H1 (cell line): ENCODE results near the gene KCNJ12. TPM values are rescaled to one million over a fixed set of nuclear protein-coding genes. Genes with fewer than 3 reads are reported as not detected.

Source experiments
- CTCF ChIA-PET: fragments of 300-600 bp; sonication (Branson Sonifier 250); formaldehyde crosslinking; loops from one replicate; lab custom pipeline; 2021; ENCODE audit not compliant: partially characterized antibody; lab: Charles Lee
- POLR2A ChIA-PET: fragments of 300-600 bp; sonication (Branson Sonifier 250); formaldehyde crosslinking; loops from one replicate; lab custom pipeline; 2021; ENCODE audit warnings: inconsistent platforms; ENCODE audit not compliant: partially characterized antibody; lab: Charles Lee
- DNase-seq, 2 experiments: peaks; one replicate each; pipeline versions ENCODE4 v3.0.0 to v3.0.0-alpha.2; 2010 to 2022; ENCODE audit warnings: low spot score in 2 of 2, low read depth in 1 of 2, mixed read lengths in 1 of 2
- FAIRE-seq: peaks from 2 replicates; lab custom pipeline; 2011; peaks lifted over from hg19 to GRCh38; lab: Jason Lieb, UNC
- H2AFZ ChIP-seq: 2 replicates; pipeline ENCODE4 v1.8.1; 2012; ENCODE audit warnings: low read length, inconsistent platforms
- H2AK5ac ChIP-seq: 2 replicates; pipeline ENCODE4 v1.6.1; 2013; ENCODE audit warnings: low read depth, low read length
- H2BK120ac ChIP-seq: replicated peaks from 2 replicates; pipeline ENCODE3; 2013; ENCODE audit warnings: low read depth, low read length, inconsistent platforms
- H2BK12ac ChIP-seq: 2 replicates; pipeline ENCODE4 v1.6.1; 2013; ENCODE audit warnings: low read depth, low read length
- H2BK15ac ChIP-seq: 2 replicates; pipeline ENCODE4 v1.6.1; 2013; ENCODE audit warnings: low read length
- H2BK20ac ChIP-seq: 2 replicates; pipeline ENCODE4 v1.6.1; 2013; ENCODE audit warnings: low read length
- H2BK5ac ChIP-seq: 2 replicates; pipeline ENCODE4 v1.6.1; 2013; ENCODE audit warnings: low read depth, low read length
- H3K14ac ChIP-seq: 2 replicates; pipeline ENCODE4 v1.6.1; 2013; ENCODE audit warnings: inconsistent platforms; ENCODE audit not compliant: insufficient read length
- H3K18ac ChIP-seq: 2 replicates; pipeline ENCODE4 v1.6.1; 2013; ENCODE audit warnings: low read length; ENCODE audit errors: extremely low read depth
- H3K23ac ChIP-seq: 2 replicates; pipeline ENCODE4 v1.6.1; 2013; ENCODE audit warnings: inconsistent platforms; ENCODE audit not compliant: insufficient read length
- H3K23me2 ChIP-seq: 2 replicates; pipeline ENCODE4 v1.6.1; 2013; ENCODE audit warnings: low read depth, low read length
- H3K27ac ChIP-seq: 2 replicates; pipeline ENCODE4 v1.6.1; 2011; ENCODE audit warnings: low read depth, low read length, inconsistent platforms
- H3K27me3 ChIP-seq, 4 experiments: replicated peaks in 1 of 4; 1 replicate in 1 of 4; 2 replicates in 3 of 4; pipeline versions ENCODE4 v1.6.1 to v1.8.1; 2011 to 2013; ENCODE audit warnings: low read length in 3 of 4, mild to moderate bottlenecking in 3 of 4, inconsistent platforms in 2 of 4, mixed read lengths in 2 of 4, moderate library complexity in 1 of 4; ENCODE audit not compliant: control insufficient read depth in 3 of 4, insufficient read depth in 3 of 4; ENCODE audit errors: extremely low read depth in 1 of 4
- H3K36me3 ChIP-seq, 4 experiments: 2 replicates each; pipeline versions ENCODE4 v1.6.1 to v1.8.1; 2011 to 2013; ENCODE audit warnings: mild to moderate bottlenecking in 4 of 4, low read length in 3 of 4, moderate library complexity in 2 of 4, control low read depth in 1 of 4, inconsistent platforms in 1 of 4; ENCODE audit not compliant: insufficient read depth in 4 of 4, control insufficient read depth in 2 of 4
- H3K4ac ChIP-seq: replicated peaks from 2 replicates; pipeline ENCODE3; 2013; ENCODE audit warnings: low read length, low read depth, mixed read lengths, inconsistent platforms; ENCODE audit not compliant: insufficient read length
- H3K4me1 ChIP-seq, 4 experiments: replicated peaks in 1 of 4; 1 replicate in 1 of 4; 2 replicates in 3 of 4; pipeline versions ENCODE4 v1.6.1 to v1.8.1; 2011 to 2013; ENCODE audit warnings: low read length in 3 of 4, inconsistent platforms in 2 of 4, mixed read lengths in 1 of 4; ENCODE audit not compliant: insufficient read depth in 4 of 4, control insufficient read depth in 3 of 4
- H3K4me2 ChIP-seq, 2 experiments: 2 replicates each; pipeline versions ENCODE4 v1.6.1 to v1.8.1; 2011 to 2013; ENCODE audit warnings: low read depth in 2 of 2, low read length in 2 of 2, control low read depth in 1 of 2, inconsistent platforms in 1 of 2, mild to moderate bottlenecking in 1 of 2; ENCODE audit not compliant: insufficient read depth in 1 of 2
- H3K4me3 ChIP-seq, 4 experiments: fragments of 200-600, 300-600 bp in 1 of 4; sonication (generic), shearing (Covaris generic), sonication (Bioruptor Twin) in 1 of 4; 2 replicates each; pipeline versions ENCODE4 v1.5.1 to v1.8.1; 2011 to 2016; ENCODE audit warnings: low read length in 4 of 4, low read depth in 3 of 4, control low read depth in 2 of 4, inconsistent platforms in 2 of 4, mild to moderate bottlenecking in 2 of 4, mixed read lengths in 1 of 4, moderate library complexity in 1 of 4; ENCODE audit not compliant: insufficient read depth in 2 of 4; ENCODE audit errors: extremely low read depth in 1 of 4
- H3K56ac ChIP-seq: replicated peaks from 2 replicates; pipeline ENCODE3; 2013; ENCODE audit warnings: low read depth, mild to moderate bottlenecking, mixed read lengths, low read length, inconsistent platforms; ENCODE audit not compliant: insufficient read length
- H3K79me1 ChIP-seq: 2 replicates; pipeline ENCODE4 v1.6.1; 2013; ENCODE audit warnings: low read depth, low read length, control low read depth
- H3K79me2 ChIP-seq, 2 experiments: 2 replicates each; pipeline versions ENCODE4 v1.6.1 to v1.8.1; 2012 to 2013; ENCODE audit warnings: low read length in 2 of 2, mild to moderate bottlenecking in 2 of 2, inconsistent platforms in 1 of 2; ENCODE audit not compliant: insufficient read depth in 2 of 2, control insufficient read depth in 1 of 2
- H3K9ac ChIP-seq, 4 experiments: replicated peaks in 1 of 4; 1 replicate in 1 of 4; 2 replicates in 3 of 4; pipeline versions ENCODE4 v1.6.1 to v1.8.1; 2011 to 2013; ENCODE audit warnings: low read depth in 3 of 4, low read length in 3 of 4, control low read depth in 2 of 4, mild to moderate bottlenecking in 2 of 4, moderate library complexity in 2 of 4, inconsistent platforms in 1 of 4; ENCODE audit errors: extremely low read depth in 1 of 4
- H3K9me3 ChIP-seq, 2 experiments: 2 replicates each; pipeline versions ENCODE4 v1.6.1 to v1.8.1; 2012 to 2013; ENCODE audit warnings: mild to moderate bottlenecking in 2 of 2, moderate library complexity in 2 of 2, control low read depth in 1 of 2, inconsistent platforms in 1 of 2, low read depth in 1 of 2, low read length in 1 of 2, mixed read lengths in 1 of 2; ENCODE audit not compliant: insufficient read depth in 2 of 2
- H4K20me1 ChIP-seq, 2 experiments: replicated peaks in 1 of 2; 2 replicates each; pipeline versions ENCODE3 to v1.8.1; 2011 to 2013; ENCODE audit warnings: inconsistent platforms in 2 of 2, low read length in 2 of 2, mild to moderate bottlenecking in 1 of 2; ENCODE audit not compliant: insufficient read depth in 2 of 2, control insufficient read depth in 1 of 2
- H4K5ac ChIP-seq: 2 replicates; pipeline ENCODE4 v1.6.1; 2013; ENCODE audit warnings: low read length, low read depth, mixed read lengths, inconsistent platforms; ENCODE audit not compliant: insufficient read length
- H4K8ac ChIP-seq: 2 replicates; pipeline ENCODE4 v1.8.0; 2013; ENCODE audit warnings: mild to moderate bottlenecking, moderate library complexity, low read length, inconsistent platforms; ENCODE audit not compliant: insufficient read depth; ENCODE audit errors: extremely low read depth
- H4K91ac ChIP-seq: replicated peaks from 2 replicates; pipeline ENCODE3; 2013; ENCODE audit warnings: low read length, mixed read lengths, inconsistent platforms; ENCODE audit not compliant: insufficient read length
- CBX5 ChIP-seq: fragments of 300-800, 300-1000 bp; sonication (generic); IDR thresholded peaks from 2 replicates; pipeline ENCODE4 v1.7.1; 2016; ENCODE audit warnings: antibody characterized with exemption, low read length, low read depth
- CEBPB ChIP-seq: IDR thresholded peaks from 2 replicates; pipeline ENCODE4 v1.6.1; 2012; ENCODE audit warnings: low read depth, low read length
- EZH2 ChIP-seq: fragments of 200-600 bp; sonication (generic); IDR thresholded peaks from 2 replicates; pipeline ENCODE4 v1.7.1; 2012; ENCODE audit warnings: low read depth, mild to moderate bottlenecking, moderate library complexity, low read length, inconsistent platforms; ENCODE audit not compliant: severe bottlenecking
- ZNF274 ChIP-seq: IDR thresholded peaks from 2 replicates; pipeline ENCODE4 v1.7.0; 2012; ENCODE audit warnings: low read length, borderline replicate concordance; ENCODE audit errors: extremely low read depth
- WGBS, 2 experiments: shearing (Covaris generic) in 1 of 2; methylation state at CpG; one replicate each; pipeline versions ENCODE4 v1.1.6 to v1.1.7; 2013 to 2015; ENCODE audit warnings: low lambda C conversion rate in 2 of 2, mixed read lengths in 2 of 2, inconsistent platforms in 1 of 2, low coverage in 1 of 2, missing lambda C conversion rate in 1 of 2; ENCODE audit not compliant: insufficient replicate concordance in 2 of 2, insufficient coverage in 1 of 2, insufficient read length in 1 of 2; ENCODE audit errors: extremely low coverage in 1 of 2, missing lambda C conversion rate in 1 of 2; 5-methylcytosine and 5-hydroxymethylcytosine counted together
- polyA plus RNA-seq, 7 experiments: library from polyadenylated mRNA; depleted of rRNA in 3 of 7; stranded (reverse) in 5 of 7; unstranded in 2 of 7; fragments of >200 nt in 5 of 7; fragments of 200-250 nt in 2 of 7; gene quantifications; 1 replicate in 5 of 7; 2 replicates in 1 of 7; 4 replicates in 1 of 7; pipeline versions ENCODE4 v1.2.1 to v1.2.3, GENCODE V29; 2011 to 2013; ENCODE audit warnings: missing spikeins in 2 of 7, mixed read lengths in 2 of 7
- total RNA-seq: library from RNA; stranded (reverse); fragmentation: NEBNext Ultra II Directional; extraction: Animal tissue kit (Norgen Biotek cat#: 25700); gene quantifications from 2 replicates; pipeline ENCODE4 v1.2.1, GENCODE V29; 2021

The KCNJ12 gene
- total and polyA plus RNA-seq, 2 of the 8 experiments (the other 6 are each of a cell fraction or from before 2014, with no cell fraction given) = 1.2 to 1.5 TPM

- TF ChIP-seq ZNF274 = no peak
- no peak for TF ChIP-seq EZH2
- no peak for TF ChIP-seq CEBPB
- no peak for TF ChIP-seq CBX5
- Histone ChIP-seq H3K4me2 (no peak overlapping the region), H4K91ac (no peak overlapping the region), H2AK5ac (0 out of 2 replicates have a peak overlapping the region, but pooled peaks have one; percentile 1), H3K23me2 (no peaks in the 10 kb centered on the region), H3K14ac (no peak overlapping the region), H4K20me1 (no peaks in the 10 kb centered on the region), H2BK5ac (no peak overlapping the region), H3K4me1 (no peaks in the 10 kb centered on the region), H3K27ac (no peak overlapping the region), H3K27me3 (no peaks in the 10 kb centered on the region; a peak in 1 of 7 replicates), H3K36me3 (no peaks in the 10 kb centered on the region), H3K4ac (no peak overlapping the region), H2BK20ac (no peak overlapping the region), H4K5ac (no peak overlapping the region), H3K18ac (peak overlapping the region; percentile 32; the same call in 1 of the 2 replicates), H3K9me3 (no peaks in the 10 kb centered on the region), H3K9ac (no peak overlapping the region), H3K4me3 (no peak overlapping the region), H2BK15ac (no peak overlapping the region), H2BK12ac (no peak overlapping the region), H3K79me1 (no peaks in the 10 kb centered on the region), H2AFZ (no peak overlapping the region), H3K56ac (no peak overlapping the region), H2BK120ac (no peak overlapping the region), H3K79me2 (no peaks in the 10 kb centered on the region), H4K8ac (no peak overlapping the region), H3K23ac (no peak overlapping the region)
- WGBS, 2 experiments = 92% methylated on average over 5 of the region's 5 CpGs; no CpG with 5 or more reads in 1 of the 2 experiments
- POLR2A ChIA-PET = interaction anchor here (1.1 kb wide), 1 partner anchor 9 kb away, joined by 4 read pairs; no protein-coding TSS in a partner anchor
- CTCF ChIA-PET = no interaction called here
- FAIRE-seq (no peak), DNase-seq (no peak)
Measured at GRCh38 chr17:21387616-21388015, 11.5 kb downstream of the KCNJ12 start.
